ENCODE results near the gene MTG1. TPM values are rescaled to one million over a fixed set of nuclear protein-coding genes. Genes with fewer than 3 reads are reported as not detected.

The MTG1 gene
- polyA plus RNA-seq, 1 donor (not counting 4 experiments of a cell fraction or from before 2014, with no cell fraction given) = 31.6 TPM

- Histone ChIP-seq H3K9me3 (ENCODE audit: control insufficient read depth, low read depth, low read length) (no peaks in the 10 kb centered on the region), H3K27ac (ENCODE audit: control insufficient read depth, insufficient read depth, low read length) (no peak overlapping the region), H3K4me3 (ENCODE audit: control insufficient read depth in 2 of 3, extremely low read depth in 1 of 3, insufficient read depth in 2 of 3, low read depth in 1 of 3, low read length in 3 of 3) (no peak overlapping the region), H3K9me1 (ENCODE audit: control insufficient read depth, extremely low read depth, insufficient read depth, low read length) (no peaks in the 10 kb centered on the region), H3K27me3 (ENCODE audit: control insufficient read depth, extremely low read depth, insufficient read depth, low read length) (peaks cover 11% of the 10 kb centered on the region), H3K36me3 (ENCODE audit: control insufficient read depth in 2 of 2, extremely low read depth in 1 of 2, insufficient read depth in 2 of 2, low read length in 2 of 2) (no peaks in the 10 kb centered on the region), H3K4me2 (ENCODE audit: control insufficient read depth, extremely low read depth, insufficient read depth, low read depth, low read length) (no peak overlapping the region), H4K20me1 (ENCODE audit: control insufficient read depth, extremely low read depth, insufficient read depth, low read length) (no peaks in the 10 kb centered on the region), H3K9ac (ENCODE audit: control insufficient read depth, extremely low read depth, insufficient read depth, low read length) (no peak overlapping the region), H2AFZ (ENCODE audit: control insufficient read depth, low read length) (no peak overlapping the region), H3K4me1 (ENCODE audit: control insufficient read depth, extremely low read depth, insufficient read depth, low read length) (no peaks in the 10 kb centered on the region), H3K79me2 (ENCODE audit: control insufficient read depth, insufficient read depth, low read length) (no peaks in the 10 kb centered on the region)
- TF ChIP-seq CTCF (optimal IDR thresholded peaks at IDR 0.05 in 1 of 3, IDR thresholded peaks at IDR 0.05 in 1 of 3, conservative IDR thresholded peaks at IDR 0.05 in 1 of 3; ENCODE audit: extremely low read depth in 1 of 3, insufficient read depth in 2 of 3, low read length in 3 of 3) = no peak
- TF ChIP-seq EZH2 (IDR thresholded peaks at IDR 0.05; ENCODE audit: low read length) = no peak
- DNase-seq (ENCODE audit: low read depth, low spot score) = no peak
- no peak for FAIRE-seq
- dilution Hi-C loops (cut with MboI; ENCODE audit: extremely low pct_ligation_motif_present, low sequenced_read_pairs) = no loop called here
Measured at GRCh38 chr10:133353988-133354605, 39.9 kb upstream of the MTG1 start.

GRCh38 chr10:133354672-133355240 is 39.2 kb upstream of the MTG1 start:
- Histone ChIP-seq H3K4me2 (ENCODE audit: control insufficient read depth, extremely low read depth, insufficient read depth, low read depth, low read length) (no peak overlapping the region), H3K79me2 (ENCODE audit: control insufficient read depth, insufficient read depth, low read length) (no peaks in the 10 kb centered on the region), H3K4me1 (ENCODE audit: control insufficient read depth, extremely low read depth, insufficient read depth, low read length) (no peaks in the 10 kb centered on the region), H3K9me3 (ENCODE audit: control insufficient read depth, low read depth, low read length) (no peaks in the 10 kb centered on the region), H2AFZ (ENCODE audit: control insufficient read depth, low read length) (no peak overlapping the region), H3K9me1 (ENCODE audit: control insufficient read depth, extremely low read depth, insufficient read depth, low read length) (no peaks in the 10 kb centered on the region), H3K9ac (ENCODE audit: control insufficient read depth, extremely low read depth, insufficient read depth, low read length) (no peak overlapping the region), H3K27me3 (ENCODE audit: control insufficient read depth, extremely low read depth, insufficient read depth, low read length) (peaks cover 11% of the 10 kb centered on the region), H3K4me3 (ENCODE audit: control insufficient read depth in 2 of 3, extremely low read depth in 1 of 3, insufficient read depth in 2 of 3, low read depth in 1 of 3, low read length in 3 of 3) (no peak overlapping the region), H3K27ac (ENCODE audit: control insufficient read depth, insufficient read depth, low read length) (no peak overlapping the region), H3K36me3 (ENCODE audit: control insufficient read depth in 2 of 2, extremely low read depth in 1 of 2, insufficient read depth in 2 of 2, low read length in 2 of 2) (no peaks in the 10 kb centered on the region), H4K20me1 (ENCODE audit: control insufficient read depth, extremely low read depth, insufficient read depth, low read length) (no peaks in the 10 kb centered on the region)
- DNase-seq (ENCODE audit: low read depth, low spot score) (no peak), FAIRE-seq (no peak)
- no peak for TF ChIP-seq EZH2 (IDR thresholded peaks at IDR 0.05; ENCODE audit: low read length)
- no peak for TF ChIP-seq CTCF (optimal IDR thresholded peaks at IDR 0.05 in 1 of 3, IDR thresholded peaks at IDR 0.05 in 1 of 3, conservative IDR thresholded peaks at IDR 0.05 in 1 of 3; ENCODE audit: extremely low read depth in 1 of 3, insufficient read depth in 2 of 3, low read length in 3 of 3)
- dilution Hi-C loops (cut with MboI; ENCODE audit: extremely low pct_ligation_motif_present, low sequenced_read_pairs) = no loop called here

Measured in keratinocyte (primary cell).